HUES48 (cell line): ENCODE results near the gene CCT3.
A peak's percentile ranks its signal among the peaks of the same experiment; 100 is the strongest.
"Not testable (repeated sequence)": the region's sequence is repeated elsewhere in the genome, so short reads cannot be mapped to it uniquely, and the experiment has no call there.

Experiments used
- H3K27ac ChIP-seq: one replicate; pipeline ENCODE4 v1.7.0; 2013; ENCODE audit warnings: low read depth, low read length, inconsistent platforms
- H3K27me3 ChIP-seq: 2 replicates; pipeline ENCODE4 v1.6.1; 2013; ENCODE audit warnings: mild to moderate bottlenecking, low read length; ENCODE audit not compliant: control insufficient read depth, insufficient read depth
- H3K36me3 ChIP-seq: 2 replicates; pipeline ENCODE4 v1.6.1; 2013; ENCODE audit warnings: low read length; ENCODE audit not compliant: control insufficient read depth, insufficient read depth
- H3K4me1 ChIP-seq: 2 replicates; pipeline ENCODE4 v1.6.1; 2013; ENCODE audit warnings: mild to moderate bottlenecking, low read length; ENCODE audit not compliant: control insufficient read depth, insufficient read depth
- H3K4me3 ChIP-seq: 2 replicates; pipeline ENCODE4 v1.5.1; 2013; ENCODE audit warnings: mild to moderate bottlenecking, low read depth, low read length
- H3K9ac ChIP-seq: 2 replicates; pipeline ENCODE4 v1.6.1; 2013; ENCODE audit warnings: mild to moderate bottlenecking, low read depth, low read length, moderate library complexity
- H3K9me3 ChIP-seq: 2 replicates; pipeline ENCODE4 v1.6.1; 2013; ENCODE audit warnings: low read length; ENCODE audit not compliant: control insufficient read depth, insufficient read depth

Gene CCT3

GRCh38 chr1:156378557-156378956 lies 40.5 kb upstream of the CCT3 start:
- Histone ChIP-seq H3K4me1 (peaks cover 7% of the 10 kb centered on the region; the same call in 1 of the 2 replicates), H3K27me3 (no peaks in the 10 kb centered on the region), H3K27ac (no peak overlapping the region), H3K36me3 (no peaks in the 10 kb centered on the region), H3K9me3 (no peaks in the 10 kb centered on the region), H3K9ac (no peak overlapping the region), H3K4me3 (no peak overlapping the region)

GRCh38 chr1:156376958-156377919 lies 39.1 kb upstream of the CCT3 start:
- peaks cover 7% of the 10 kb centered on the region; the same call in 1 of the 2 replicates for H3K4me1 ChIP-seq
- H3K27me3 ChIP-seq = no peaks in the 10 kb centered on the region
- H3K9me3 ChIP-seq = no peaks in the 10 kb centered on the region
- H3K4me3 ChIP-seq = no peak overlapping the region
- H3K27ac ChIP-seq = no peak overlapping the region
- H3K36me3 ChIP-seq = no peaks in the 10 kb centered on the region
- H3K9ac ChIP-seq = no peak overlapping the region

- Histone ChIP-seq H3K27me3 (no peaks in the 10 kb centered on the region), H3K4me1 (peaks cover 7% of the 10 kb centered on the region; the same call in 1 of the 2 replicates), H3K9me3 (no peaks in the 10 kb centered on the region), H3K4me3 (no peak overlapping the region), H3K9ac (no peak overlapping the region), H3K27ac (no peak overlapping the region), H3K36me3 (no peaks in the 10 kb centered on the region)
These were observed 38.1 kb upstream of the CCT3 start for GRCh38 chr1:156376146-156376545.

GRCh38 chr1:156373546-156373945 lies 35.5 kb upstream of the CCT3 start:
- H3K4me3 ChIP-seq = no peak overlapping the region
- H3K9ac ChIP-seq = no peak overlapping the region
- no peaks in the 10 kb centered on the region for H3K9me3 ChIP-seq
- no peaks in the 10 kb centered on the region for H3K36me3 ChIP-seq
- peaks cover 9% of the 10 kb centered on the region for H3K27me3 ChIP-seq
- no peak overlapping the region for H3K27ac ChIP-seq
- H3K4me1 ChIP-seq = 0 out of 2 replicates have a peak, but pooled peaks cover 2% of the 10 kb centered on the region

GRCh38 chr1:156372876-156373275 lies 34.8 kb upstream of the CCT3 start:
- Histone ChIP-seq H3K4me3 (no peak overlapping the region), H3K36me3 (no peaks in the 10 kb centered on the region), H3K4me1 (0 out of 2 replicates have a peak, but pooled peaks cover 2% of the 10 kb centered on the region), H3K9me3 (no peaks in the 10 kb centered on the region), H3K27ac (no peak overlapping the region), H3K27me3 (peaks cover 9% of the 10 kb centered on the region), H3K9ac (no peak overlapping the region)

- no peak overlapping the region for H3K27ac ChIP-seq
- no peaks in the 10 kb centered on the region for H3K36me3 ChIP-seq
- no peak overlapping the region for H3K4me3 ChIP-seq
- H3K27me3 ChIP-seq = peaks cover 9% of the 10 kb centered on the region
- peaks cover 3% of the 10 kb centered on the region; the same call in 1 of the 2 replicates for H3K4me1 ChIP-seq
- no peak overlapping the region for H3K9ac ChIP-seq
- no peaks in the 10 kb centered on the region for H3K9me3 ChIP-seq
These were observed 34.1 kb upstream of the CCT3 start for GRCh38 chr1:156372265-156372586.

GRCh38 chr1:156371553-156372264 lies 33.6 kb upstream of the CCT3 start:
- no peaks in the 10 kb centered on the region for H3K9me3 ChIP-seq
- H3K36me3 ChIP-seq = no peaks in the 10 kb centered on the region
- H3K4me1 ChIP-seq = peaks cover 6% of the 10 kb centered on the region; the same call in 1 of the 2 replicates
- H3K27ac ChIP-seq = no peak overlapping the region
- no peak overlapping the region for H3K9ac ChIP-seq
- no peak overlapping the region for H3K4me3 ChIP-seq
- H3K27me3 ChIP-seq = peaks cover 9% of the 10 kb centered on the region

GRCh38 chr1:156369685-156370286 lies 31.7 kb upstream of the CCT3 start:
- H3K4me1 ChIP-seq, H3K9me3 ChIP-seq, H3K27ac ChIP-seq, H3K27me3 ChIP-seq, H3K36me3 ChIP-seq: not testable (repeated sequence)
- Histone ChIP-seq H3K4me3 (peak overlapping the region; percentile 62), H3K9ac (0 out of 2 replicates have a peak overlapping the region, but pooled peaks have one; percentile 14)

GRCh38 chr1:156368889-156369684 lies 31.0 kb upstream of the CCT3 start, which contains the start of gene RHBG:
TSS of gene RHBG (plus strand) at chr1:156369211. CDS start at chr1:156369250, 39 bp downstream.
- peak within 1 kb of the TSS; percentile 14; the same call in 1 of the 2 replicates for H3K9ac ChIP-seq
- H3K27ac ChIP-seq = no peak within 1 kb of the TSS
- H3K36me3 ChIP-seq = no peaks in the 10 kb centered on the region
- H3K27me3 ChIP-seq = peaks cover 9% of the 10 kb centered on the region
- H3K9me3 ChIP-seq = no peaks in the 10 kb centered on the region
- H3K4me3 ChIP-seq = peak within 1 kb of the TSS; percentile 62
- H3K4me1 ChIP-seq = peaks cover 8% of the 10 kb centered on the region; the same call in 1 of the 2 replicates

GRCh38 chr1:156368157-156368658 lies 30.1 kb upstream of the CCT3 start:
- H3K36me3 ChIP-seq = no peaks in the 10 kb centered on the region
- H3K9ac ChIP-seq = no peak overlapping the region
- H3K9me3 ChIP-seq = no peaks in the 10 kb centered on the region
- peaks cover 8% of the 10 kb centered on the region; the same call in 1 of the 2 replicates for H3K4me1 ChIP-seq
- no peak overlapping the region for H3K4me3 ChIP-seq
- peaks cover 9% of the 10 kb centered on the region for H3K27me3 ChIP-seq
- no peak overlapping the region for H3K27ac ChIP-seq
